Urothelium cell line (cell line): ENCODE results near the gene KCNJ14.
A peak's percentile ranks its signal among the peaks of the same experiment; 100 is the strongest.

Experiments
- DNase-seq: peaks from one replicate; pipeline ENCODE4 v3.0.0; 2011; ENCODE audit warnings: low spot score, mixed read lengths
- FAIRE-seq: peaks from 2 replicates; lab custom pipeline; 2011; peaks lifted over from hg19 to GRCh38; lab: Jason Lieb, UNC

Gene KCNJ14

DNA sequence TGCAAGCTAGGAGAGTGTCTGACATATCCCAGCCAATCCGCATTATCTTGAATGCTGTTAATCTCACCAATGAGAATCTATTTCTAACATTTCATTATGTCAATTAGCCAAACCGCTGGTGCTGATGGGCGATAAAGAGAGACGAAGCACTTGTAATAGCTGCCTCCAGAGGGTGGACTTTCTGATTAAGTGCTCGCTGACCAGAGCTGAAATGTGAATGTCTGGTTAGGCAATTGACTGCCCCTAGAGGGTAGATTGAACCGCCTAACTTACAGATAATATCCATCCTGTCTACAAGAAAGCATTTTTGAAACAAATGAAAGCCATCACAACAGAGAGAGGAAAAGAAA is 10.1 kb upstream of the KCNJ14 start:
- DNase-seq: peak; percentile 85
- peak; percentile 65 for FAIRE-seq

DNA sequence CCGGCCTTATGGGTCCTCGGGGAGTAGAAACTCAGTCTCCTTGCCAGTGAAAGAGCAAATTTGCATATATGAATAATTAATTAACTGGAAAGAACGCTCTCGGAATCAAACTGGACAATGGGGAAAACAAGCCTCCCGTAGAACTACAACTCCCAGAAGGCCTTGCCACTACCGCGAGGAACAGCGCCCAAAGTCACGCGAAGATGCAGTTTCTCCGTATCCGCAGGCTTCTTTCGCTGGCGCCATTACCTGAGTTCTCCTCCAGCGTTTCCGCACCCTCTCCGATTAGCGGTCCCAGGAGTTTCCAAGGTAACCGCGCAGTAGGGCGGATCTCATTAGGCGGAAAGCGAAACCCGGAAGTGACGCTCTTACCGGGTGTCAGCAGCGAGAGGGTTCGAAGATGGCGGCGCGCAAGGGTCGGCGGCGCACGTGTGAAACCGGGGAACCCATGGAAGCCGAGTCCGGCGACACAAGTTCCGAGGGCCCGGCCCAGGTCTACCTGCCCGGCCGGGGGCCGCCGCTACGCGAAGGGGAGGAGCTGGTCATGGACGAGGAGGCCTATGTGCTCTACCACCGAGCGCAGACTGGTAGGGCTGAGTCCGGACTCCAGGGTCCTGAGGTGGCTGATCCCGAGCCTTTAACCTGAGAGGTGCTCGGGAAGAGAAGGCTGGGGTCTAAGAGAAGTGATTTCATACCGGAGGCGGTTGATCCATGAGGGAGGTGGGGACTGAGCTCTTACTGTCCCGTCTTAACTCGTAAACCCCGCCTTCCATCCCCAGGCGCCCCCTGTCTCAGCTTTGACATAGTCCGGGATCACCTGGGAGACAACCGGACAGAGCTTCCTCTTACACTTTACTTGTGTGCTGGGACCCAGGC is 9.5 kb upstream of the KCNJ14 start, which contains the start of gene GRWD1:
Gene GRWD1 (plus strand): TSS at position 378 of the 876 bp plus-strand sequence. CDS start 23 bp downstream, at position 401.
- FAIRE-seq (peak; percentile 30), DNase-seq (peak; percentile 93)

DNA sequence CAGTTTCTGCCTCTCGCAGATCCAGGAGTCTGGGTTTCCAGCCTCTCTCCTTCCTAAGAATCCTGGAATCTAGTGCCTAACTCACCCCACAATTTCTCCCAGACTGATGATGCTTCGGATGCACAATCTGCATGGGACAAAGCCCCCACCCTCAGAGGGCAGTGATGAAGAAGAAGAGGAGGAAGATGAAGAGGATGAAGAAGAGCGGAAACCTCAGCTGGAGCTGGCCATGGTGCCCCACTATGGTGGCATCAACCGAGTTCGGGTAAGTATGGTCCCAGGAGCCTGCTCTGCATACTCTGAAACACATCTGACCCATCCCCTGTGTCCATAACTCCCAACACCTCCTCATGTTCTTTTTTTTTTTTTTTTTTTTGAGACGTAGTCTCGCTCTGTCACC is 8.8 kb upstream of the KCNJ14 start:
- no peak for FAIRE-seq
- no peak for DNase-seq

DNA sequence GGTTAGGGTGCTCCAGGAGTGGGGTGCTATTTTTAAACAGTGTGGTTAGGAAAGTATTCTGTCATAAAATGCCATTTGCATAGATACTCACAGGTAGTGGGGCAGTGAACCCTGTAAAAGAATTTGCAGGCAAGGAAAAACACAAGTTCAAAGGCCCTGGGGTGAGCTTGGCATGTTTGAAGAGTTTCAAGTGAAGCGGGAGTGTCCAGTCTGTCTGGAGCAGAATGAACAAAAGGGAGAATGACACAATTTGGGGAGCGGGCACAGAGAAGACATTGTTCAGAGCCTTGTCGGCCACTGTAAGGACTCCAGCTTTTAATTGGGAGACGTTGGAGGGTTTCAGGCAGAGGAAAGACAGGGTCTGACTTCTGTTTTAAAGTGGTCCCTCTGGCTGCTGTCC is 6.8 kb upstream of the KCNJ14 start:
- FAIRE-seq (no peak), DNase-seq (no peak)

DNA sequence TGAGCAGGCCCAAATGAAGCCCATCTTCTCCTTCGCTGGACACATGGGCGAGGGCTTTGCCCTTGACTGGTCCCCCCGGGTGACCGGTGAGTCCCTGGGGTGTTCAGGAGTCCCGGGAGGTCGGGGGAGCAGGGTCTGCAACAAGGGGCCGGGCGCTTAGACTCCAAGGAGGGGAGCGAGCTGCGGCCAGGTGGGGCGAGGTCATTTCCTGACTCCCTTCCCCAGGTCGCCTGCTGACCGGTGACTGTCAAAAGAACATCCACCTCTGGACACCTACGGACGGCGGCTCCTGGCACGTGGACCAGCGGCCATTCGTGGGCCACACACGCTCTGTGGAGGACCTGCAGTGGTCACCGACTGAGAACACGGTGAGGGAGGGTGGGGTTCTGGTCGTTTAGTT is 4.9 kb upstream of the KCNJ14 start:
- FAIRE-seq: no peak
- no peak for DNase-seq

DNA sequence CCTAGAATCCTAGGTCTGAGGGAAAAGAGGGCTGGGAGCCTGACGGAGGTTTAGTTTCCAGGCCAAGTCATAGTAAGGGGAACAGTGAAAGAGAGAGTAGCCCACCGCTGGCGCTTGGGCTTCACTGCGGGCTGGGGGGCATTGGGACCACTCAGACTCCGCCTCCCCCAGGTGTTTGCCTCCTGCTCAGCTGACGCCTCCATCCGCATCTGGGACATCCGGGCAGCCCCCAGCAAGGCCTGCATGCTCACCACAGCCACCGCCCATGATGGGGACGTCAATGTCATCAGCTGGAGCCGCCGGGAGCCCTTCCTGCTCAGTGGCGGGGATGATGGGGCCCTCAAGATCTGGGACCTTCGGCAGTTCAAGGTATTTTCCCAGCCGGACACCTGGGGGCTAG is 4.5 kb upstream of the KCNJ14 start:
- DNase-seq (no peak), FAIRE-seq (no peak)

DNA sequence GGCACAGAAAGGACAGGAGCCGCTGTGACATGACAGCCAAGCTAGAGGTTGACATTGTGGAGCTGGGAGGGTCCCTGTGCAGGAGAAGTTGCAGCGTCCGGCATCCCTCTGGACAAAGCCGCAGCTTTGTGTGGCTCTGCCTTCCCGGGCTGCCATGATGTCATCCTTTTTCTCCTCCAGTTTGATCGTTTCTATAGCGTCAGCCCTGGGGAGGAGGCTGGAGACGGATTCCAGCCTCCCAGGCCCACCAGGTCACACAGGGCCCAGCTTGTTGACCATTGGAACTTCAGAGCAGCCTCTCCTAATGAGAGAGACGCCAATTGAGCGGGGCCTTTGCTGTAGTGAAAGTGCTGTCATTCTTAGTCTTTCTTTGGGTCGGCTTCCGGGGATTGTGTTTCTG is 3.8 kb upstream of the KCNJ14 start:
- no peak for FAIRE-seq
- no peak for DNase-seq

DNA sequence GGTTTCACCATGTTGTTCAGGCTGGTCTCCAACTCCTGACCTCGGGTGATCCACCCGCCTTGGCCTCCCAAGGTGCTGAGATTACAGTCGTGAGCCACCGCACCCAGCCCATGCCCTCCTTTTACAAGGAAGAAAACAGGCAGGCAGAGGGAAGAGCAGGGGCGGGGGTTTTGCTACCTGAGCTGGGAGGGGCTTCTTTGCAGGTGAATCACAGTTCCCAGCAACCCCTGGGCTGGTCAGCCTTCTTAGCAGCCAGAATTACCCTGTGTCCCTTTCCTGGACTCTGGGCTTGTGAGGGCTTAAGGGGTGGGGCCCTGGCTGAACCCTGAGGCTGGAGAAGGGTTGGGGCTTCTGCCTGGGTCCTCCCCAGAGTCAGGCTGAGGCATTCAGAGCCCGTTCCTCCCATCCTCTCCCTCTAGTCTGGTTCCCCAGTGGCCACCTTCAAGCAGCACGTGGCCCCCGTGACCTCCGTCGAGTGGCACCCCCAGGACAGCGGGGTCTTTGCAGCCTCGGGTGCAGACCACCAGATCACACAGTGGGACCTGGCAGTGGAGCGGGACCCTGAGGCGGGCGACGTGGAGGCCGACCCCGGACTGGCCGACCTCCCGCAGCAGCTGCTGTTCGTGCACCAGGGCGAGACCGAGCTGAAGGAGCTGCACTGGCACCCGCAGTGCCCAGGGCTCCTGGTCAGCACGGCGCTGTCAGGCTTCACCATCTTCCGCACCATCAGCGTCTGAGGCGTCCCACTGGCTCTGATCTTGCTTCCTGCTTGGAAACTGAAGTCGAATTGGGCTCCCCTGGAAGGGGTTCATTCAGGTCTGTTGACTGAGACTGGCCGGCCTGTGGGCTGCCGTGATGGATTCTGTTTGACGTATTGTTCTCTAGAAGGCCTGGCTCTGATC is 2.8 kb upstream of the KCNJ14 start:
- FAIRE-seq: no peak
- no peak for DNase-seq

DNA sequence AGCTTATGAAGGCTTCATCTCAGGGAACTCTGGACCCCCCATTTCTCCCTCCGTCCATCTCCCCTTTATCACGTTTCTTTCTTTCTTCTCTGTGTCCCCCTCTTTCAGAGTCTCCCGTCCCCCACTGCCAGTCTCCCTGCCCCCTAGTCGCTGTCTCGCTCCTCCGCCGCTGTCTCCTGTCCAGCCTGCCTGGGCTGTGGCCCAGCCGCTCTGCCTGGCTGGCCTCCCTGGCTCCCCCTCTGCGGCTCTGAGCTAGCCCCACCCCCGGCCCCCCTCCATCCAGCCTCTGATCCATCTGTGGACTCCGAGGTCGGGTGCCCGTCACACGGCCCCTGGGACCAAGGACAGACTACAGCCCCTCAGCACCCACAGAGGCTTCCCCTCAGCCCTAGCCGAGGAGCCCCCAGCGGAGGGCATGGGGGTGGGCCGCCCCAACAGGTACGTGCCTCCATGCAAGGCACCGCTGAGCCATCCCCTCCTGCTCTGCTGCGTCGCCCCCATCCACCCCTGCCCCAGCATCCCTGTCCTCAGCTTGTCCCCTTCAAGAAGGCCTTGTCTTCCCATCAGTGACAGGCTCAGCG is 1.1 kb upstream of the KCNJ14 start:
- DNase-seq (no peak), FAIRE-seq (no peak)

DNA sequence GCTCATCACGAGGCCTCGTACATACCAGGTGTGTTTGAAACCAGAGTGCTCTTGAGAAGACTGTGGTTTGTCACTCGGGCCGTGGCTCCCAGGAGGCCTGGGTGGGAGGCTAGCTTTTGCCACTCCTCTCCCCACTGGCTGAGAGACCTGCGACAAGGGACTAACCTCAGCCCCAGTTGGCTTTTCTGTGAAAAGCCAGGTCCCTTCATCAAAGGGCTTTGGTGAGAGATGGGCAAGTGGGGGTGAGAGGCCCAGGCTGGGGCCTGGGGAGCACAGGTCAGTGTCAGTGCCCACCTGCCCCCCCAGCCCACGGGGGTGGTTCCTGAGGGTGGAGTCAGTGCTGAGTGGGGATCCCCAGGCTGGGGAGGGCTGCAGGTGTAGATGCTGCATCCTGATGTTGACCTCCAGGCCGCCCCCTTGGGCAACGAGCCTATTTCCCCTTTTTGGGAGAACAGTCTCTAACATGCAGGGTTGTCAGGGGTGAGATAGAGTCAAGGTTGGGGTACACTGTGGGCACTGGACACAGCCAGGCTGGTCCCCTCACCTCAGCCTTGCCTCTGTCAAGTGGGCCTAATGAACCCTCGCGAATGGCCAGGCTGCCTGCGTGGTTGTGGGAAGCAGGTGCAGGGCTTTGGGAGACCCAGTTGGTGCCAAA is 661 bp downstream of the KCNJ14 start:
- FAIRE-seq: no peak

DNA sequence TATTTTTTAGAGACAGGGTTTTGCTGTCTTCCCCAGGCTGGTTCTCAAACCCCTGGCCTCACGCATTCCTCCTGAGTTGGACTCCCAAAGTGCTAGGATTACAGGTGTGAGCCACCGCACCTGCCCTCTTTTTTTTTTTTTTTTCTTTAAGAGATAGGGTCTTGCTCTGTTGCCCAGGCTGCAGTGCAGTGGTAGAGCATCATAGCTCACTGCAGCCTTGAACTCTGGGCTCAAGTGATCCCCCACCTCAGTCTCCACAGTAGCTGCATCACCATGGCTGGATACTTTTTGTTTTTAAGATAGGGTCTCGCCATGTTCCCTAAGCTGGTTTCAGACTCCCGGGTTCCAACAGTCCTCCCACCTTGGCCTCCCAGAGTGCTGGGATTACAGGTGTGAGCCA is 1.5 kb downstream of the KCNJ14 start:
- FAIRE-seq: no peak
- no peak for DNase-seq

More for the DNA sequence above, 661 bp downstream of the KCNJ14 start:
- DNase-seq: no peak

DNA sequence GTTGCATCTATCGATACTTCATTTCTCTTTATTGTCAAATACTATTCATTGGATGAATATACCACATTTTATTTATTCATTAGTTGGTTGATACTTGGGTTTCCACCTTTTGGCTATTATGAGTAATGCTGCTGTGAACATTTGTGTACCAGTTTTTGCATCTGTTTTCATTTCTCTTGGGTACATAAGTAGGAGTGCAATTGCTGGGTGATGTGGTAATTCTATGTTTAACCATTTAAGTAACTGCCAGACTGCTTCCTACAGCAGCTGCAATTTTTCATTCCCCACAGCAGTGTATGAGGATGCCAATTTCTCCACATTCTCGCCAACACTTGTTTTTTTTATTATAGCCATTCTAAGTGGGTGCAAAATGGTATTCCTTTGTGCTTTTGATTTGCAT is 2.6 kb downstream of the KCNJ14 start:
- FAIRE-seq (no peak), DNase-seq (no peak)

DNA sequence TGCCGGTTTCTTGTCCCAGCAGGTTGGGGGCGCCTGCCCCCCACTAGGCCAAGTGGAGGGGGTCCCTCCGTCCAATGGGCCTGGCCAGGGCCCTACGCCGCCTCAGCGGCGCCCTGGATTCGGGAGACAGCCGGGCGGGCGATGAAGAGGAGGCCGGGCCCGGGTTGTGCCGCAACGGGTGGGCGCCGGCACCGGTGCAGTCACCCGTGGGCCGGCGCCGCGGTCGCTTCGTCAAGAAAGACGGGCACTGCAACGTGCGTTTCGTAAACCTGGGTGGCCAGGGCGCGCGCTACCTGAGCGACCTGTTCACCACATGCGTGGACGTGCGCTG is 6.2 kb downstream of the KCNJ14 start:
- no peak for DNase-seq
- FAIRE-seq: no peak

DNA sequence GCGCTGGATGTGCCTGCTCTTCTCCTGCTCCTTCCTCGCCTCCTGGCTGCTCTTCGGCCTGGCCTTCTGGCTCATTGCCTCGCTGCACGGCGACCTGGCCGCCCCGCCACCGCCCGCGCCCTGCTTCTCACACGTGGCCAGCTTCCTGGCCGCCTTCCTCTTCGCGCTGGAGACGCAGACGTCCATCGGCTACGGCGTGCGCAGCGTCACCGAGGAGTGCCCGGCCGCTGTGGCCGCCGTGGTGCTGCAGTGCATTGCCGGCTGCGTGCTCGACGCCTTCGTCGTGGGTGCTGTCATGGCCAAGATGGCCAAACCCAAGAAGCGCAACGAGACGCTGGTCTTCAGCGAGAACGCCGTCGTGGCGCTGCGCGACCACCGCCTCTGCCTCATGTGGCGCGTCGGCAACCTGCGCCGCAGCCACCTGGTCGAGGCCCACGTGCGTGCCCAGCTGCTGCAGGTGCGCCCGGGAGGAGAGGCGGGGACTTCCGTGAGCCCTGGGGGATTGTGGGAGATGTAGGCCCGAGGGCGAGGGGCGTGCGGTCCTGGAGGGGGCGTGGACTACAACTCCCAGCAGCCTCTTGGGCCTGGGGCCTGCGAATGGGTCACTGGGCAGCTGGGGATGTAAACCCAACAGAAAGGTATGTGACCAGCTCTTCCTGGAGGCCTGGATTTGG is 6.7 kb downstream of the KCNJ14 start:
- DNase-seq (no peak), FAIRE-seq (peak; percentile 58)

DNA sequence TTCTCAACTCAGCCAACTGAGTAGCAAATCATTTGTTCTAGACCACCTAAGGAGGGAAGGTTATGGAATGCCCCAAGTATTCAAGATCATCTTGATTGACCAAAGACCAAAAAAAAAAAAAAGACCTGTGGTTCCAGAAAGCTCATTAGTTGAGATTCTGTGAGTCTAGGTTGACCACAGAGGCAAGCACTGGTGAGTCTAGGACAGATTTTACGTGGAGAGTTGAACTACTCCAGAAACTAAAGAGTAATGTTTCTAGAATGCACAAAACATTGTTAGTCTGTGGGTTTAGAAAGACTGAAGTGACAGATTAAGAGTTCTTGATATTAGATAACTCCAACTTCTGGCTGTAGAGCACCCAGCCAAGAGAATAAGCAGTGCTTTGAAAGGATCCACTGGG is 9.8 kb downstream of the KCNJ14 start:
- DNase-seq (no peak), FAIRE-seq (no peak)

DNA sequence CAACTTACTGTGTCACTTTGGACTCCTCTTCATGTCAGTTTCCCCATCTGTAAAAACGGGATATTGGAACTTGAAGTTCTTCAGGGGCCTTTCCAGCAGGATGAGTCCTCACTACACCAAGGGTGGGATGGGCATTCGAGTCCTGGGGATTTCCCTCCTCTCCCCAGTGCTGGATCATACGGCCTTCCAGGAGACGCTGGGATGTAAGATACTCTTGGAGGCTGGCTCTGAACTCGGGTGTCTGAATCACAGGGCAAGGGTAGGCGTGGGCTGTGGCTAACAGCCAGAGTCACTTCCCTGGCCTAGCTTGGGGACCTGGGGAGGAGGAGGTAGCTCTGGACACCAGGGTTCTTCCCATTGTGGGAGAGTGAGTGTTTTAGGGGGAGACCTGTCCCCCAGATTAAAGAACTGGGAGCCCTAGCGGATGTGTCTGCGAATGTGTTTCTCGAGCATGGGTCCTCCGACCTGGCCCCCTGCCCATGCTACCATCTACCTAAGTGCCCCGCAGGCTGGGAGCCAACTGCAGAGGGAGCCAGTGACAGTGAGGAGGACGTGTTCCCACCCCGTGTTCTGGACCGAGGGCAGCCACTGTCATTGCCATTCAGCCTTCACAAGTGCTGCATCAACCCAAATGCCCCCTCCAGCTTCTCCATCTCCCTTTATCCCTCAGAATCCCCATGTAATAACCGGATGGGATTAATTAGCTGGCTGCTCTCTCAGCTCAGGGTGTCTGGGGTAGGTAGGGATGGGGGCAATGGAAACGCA is 11.4 kb downstream of the KCNJ14 start:
- FAIRE-seq: no peak
- DNase-seq: no peak

DNA sequence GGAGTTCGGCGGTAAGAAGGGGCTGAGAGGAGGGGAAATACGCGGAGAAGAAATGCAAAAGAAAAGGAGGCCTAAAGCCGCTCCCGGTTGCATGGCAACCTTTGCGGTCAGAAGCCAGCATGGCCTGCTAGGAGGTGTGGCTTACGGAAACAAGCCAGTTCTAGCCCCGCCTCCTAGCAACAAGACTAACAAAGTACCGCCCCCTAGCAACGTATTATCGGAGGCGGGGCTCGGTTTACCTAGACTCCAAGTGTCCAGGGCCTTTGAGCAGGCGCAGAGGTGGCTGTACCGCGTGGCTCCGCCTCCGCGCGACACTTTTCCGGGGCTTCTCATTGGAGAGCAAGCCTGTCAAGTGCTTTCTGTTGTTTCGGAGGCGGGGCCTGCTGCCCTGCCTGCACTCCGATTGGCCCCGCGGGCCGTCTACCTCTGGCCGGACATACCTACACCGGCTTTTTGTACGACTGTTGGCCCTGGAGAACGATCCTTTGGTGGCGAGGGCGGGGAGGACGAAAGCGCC is 13.5 kb downstream of the KCNJ14 start:
- FAIRE-seq: peak; percentile 88
- peak; percentile 98 for DNase-seq

DNA sequence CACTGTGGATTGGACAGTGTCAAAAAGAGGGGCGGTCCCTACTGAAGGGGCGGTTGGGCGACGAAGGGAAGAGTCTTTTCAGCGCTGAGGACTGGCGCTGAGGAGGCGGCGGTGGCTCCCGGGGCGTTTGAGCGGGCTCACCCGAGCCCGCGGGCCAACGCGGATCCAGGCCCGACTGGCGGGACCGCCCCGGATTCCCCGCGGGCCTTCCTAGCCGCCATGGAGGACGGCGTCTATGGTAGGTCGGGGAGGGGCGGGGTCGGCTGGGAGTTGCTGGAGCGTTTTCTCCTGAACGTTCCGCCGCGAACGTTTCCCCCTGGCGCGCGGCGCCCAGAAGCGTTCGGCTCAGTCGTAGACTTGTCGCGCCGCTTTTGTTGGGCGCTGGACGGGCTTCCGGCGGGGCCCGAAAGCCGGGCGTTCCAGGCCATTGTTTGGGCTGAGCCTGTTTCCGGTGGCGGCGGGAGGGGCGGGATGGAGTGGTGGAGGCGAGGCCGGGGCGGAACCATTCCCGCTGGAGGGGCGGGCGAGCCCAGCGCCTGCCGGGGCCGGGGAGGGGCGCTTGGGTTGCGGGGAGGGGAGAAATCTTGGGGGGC is 14.0 kb downstream of the KCNJ14 start, which contains the start of gene CYTH2:
Gene CYTH2 (plus strand): TSS at position 81 of the 593 bp plus-strand sequence. CDS start 139 bp downstream, at position 220.
- DNase-seq (peak; percentile 86), FAIRE-seq (no peak)
